K562 (cell line): Measurements from ENCODE around the gene INTS2. TPM values are rescaled to one million over a fixed set of nuclear protein-coding genes. Genes with fewer than 3 reads are reported as not detected.

Experiments
- ADNP ChIP-seq: fragments of 200-800 bp; sonication (Bioruptor generic); IDR thresholded peaks from 2 replicates; pipeline ENCODE4 v1.6.1; 2016; ENCODE audit warnings: missing genetic modification characterization, missing compliant biosample characterization
- BHLHE40 ChIP-seq: IDR thresholded peaks from 2 replicates; pipeline ENCODE4 v1.6.1; 2011; ENCODE audit warnings: low read length, improper control_type of control experiment
- BRCA1 ChIP-seq, 2 experiments: fragments of 450-650 bp in 1 of 2; sonication (generic) in 1 of 2; formaldehyde crosslinking in 1 of 2; IDR thresholded peaks; 2 replicates each; pipeline versions ENCODE4 v1.5.0 to v1.6.1; 2017 to 2020; ENCODE audit warnings: mild to moderate bottlenecking in 1 of 2, missing genetic modification reagents in 1 of 2
- CHD1 ChIP-seq: fragments of 200-600 bp; sonication (generic); IDR thresholded peaks from one replicate; pipeline ENCODE4 v1.6.1; 2012; ENCODE audit warnings: mild to moderate bottlenecking, moderate library complexity, low read length, inconsistent platforms
- GATA2 ChIP-seq: sonication (generic); formaldehyde crosslinking; IDR thresholded peaks from 2 replicates; pipeline ENCODE4 v1.4.0; 2020; ENCODE audit warnings: mild to moderate bottlenecking, missing genetic modification reagents
- IRF9 ChIP-seq: fragments of 450-650 bp; IDR thresholded peaks from 2 replicates; pipeline ENCODE4 v1.6.1; 2016; ENCODE audit warnings: missing biosample characterization, missing genetic modification characterization
- KLF13 ChIP-seq: fragments of 450-650 bp; IDR thresholded peaks from 2 replicates; pipeline ENCODE4 v1.6.1; 2016; ENCODE audit warnings: missing genetic modification characterization, low read depth, mild to moderate bottlenecking, missing compliant biosample characterization, moderate library complexity, borderline replicate concordance
- MAFF ChIP-seq: IDR thresholded peaks from 2 replicates; pipeline ENCODE4 v1.6.1; 2012; ENCODE audit warnings: low read length, improper control_type of control experiment
- MEF2A ChIP-seq: IDR thresholded peaks from 2 replicates; pipeline ENCODE4 v1.6.1; 2011; ENCODE audit warnings: low read depth, mild to moderate bottlenecking, low read length, moderate library complexity; ENCODE audit not compliant: control insufficient read depth
- MEIS2 ChIP-seq: fragments of 450-650 bp; IDR thresholded peaks from 2 replicates; pipeline ENCODE4 v1.6.1; 2014; ENCODE audit warnings: mild to moderate bottlenecking; ENCODE audit not compliant: partially characterized antibody
- PCBP2 ChIP-seq: fragments of 200-400 bp; formaldehyde crosslinking; IDR thresholded peaks from 2 replicates; pipeline ENCODE4 v1.6.1; 2018; ENCODE audit warnings: low read length, low read depth, mild to moderate bottlenecking, moderate library complexity; ENCODE audit not compliant: poor library complexity, severe bottlenecking
- PPARD ChIP-seq: fragments of 250-450 bp; sonication (Bioruptor Pico); IDR thresholded peaks from 2 replicates; pipeline ENCODE4 v1.8.0; 2022; ENCODE audit warnings: inconsistent platforms, mild to moderate bottlenecking, moderate library complexity
- SMARCA5 ChIP-seq: fragments of 450-650 bp; IDR thresholded peaks from 2 replicates; pipeline ENCODE4 v1.6.1; 2016
- STAT5A ChIP-seq: IDR thresholded peaks from 2 replicates; pipeline ENCODE4 v1.6.1; 2012; ENCODE audit warnings: low read length, inconsistent platforms, borderline replicate concordance
- TCFL5 ChIP-seq: fragments of 250-450 bp; sonication (Bioruptor Pico); conservative IDR thresholded peaks from 2 replicates; pipeline ENCODE4 v1.6.1; 2021; ENCODE audit warnings: mild to moderate bottlenecking, moderate library complexity, matching md5 sums
- THAP7 ChIP-seq: fragments of 250-450 bp; sonication (Bioruptor Pico); IDR thresholded peaks from 2 replicates; pipeline ENCODE4 v1.5.0; 2021
- USF1 ChIP-seq: sonication (generic); formaldehyde crosslinking; IDR thresholded peaks from 2 replicates; pipeline ENCODE4 v1.9.0; 2022; ENCODE audit warnings: mild to moderate bottlenecking, missing genetic modification reagents
- ZBTB7A ChIP-seq: IDR thresholded peaks from 2 replicates; pipeline ENCODE4 v1.6.1; 2011; ENCODE audit warnings: low read depth, mild to moderate bottlenecking, low read length, moderate library complexity, borderline replicate concordance; ENCODE audit not compliant: control insufficient read depth
- ZNF165 ChIP-seq: fragments of 250-450 bp; sonication (Bioruptor Pico); IDR thresholded peaks from 2 replicates; pipeline ENCODE4 v1.4.0; 2020; ENCODE audit warnings: borderline replicate concordance
- ZNF398 ChIP-seq: fragments of 250-450 bp; sonication (Bioruptor Pico); IDR thresholded peaks from 2 replicates; pipeline ENCODE4 v1.8.0; 2021; ENCODE audit warnings: moderate library complexity, mild to moderate bottlenecking, inconsistent platforms
- ZNF449 ChIP-seq: fragments of 250-450 bp; sonication (Bioruptor Pico); IDR thresholded peaks from 2 replicates; pipeline ENCODE4 v1.8.0; 2022; ENCODE audit warnings: moderate library complexity, mild to moderate bottlenecking, inconsistent platforms
- ZNF584 ChIP-seq: fragments of 200-800 bp; sonication (Bioruptor generic); IDR thresholded peaks from 2 replicates; pipeline ENCODE4 v1.6.1; 2016; ENCODE audit warnings: low read depth, mild to moderate bottlenecking, missing genetic modification characterization, missing compliant biosample characterization
- polyA plus RNA-seq, 8 experiments: library from polyadenylated mRNA; depleted of rRNA in 4 of 8; stranded (reverse) in 5 of 8; unstranded in 3 of 8; fragments of >200 nt; fragmentation: Nextera tagmentation in 2 of 8; fragmentation: Illumina TruSeq in 1 of 8; extraction: Ambion mirVana in 2 of 8; extraction: Trizol in 1 of 8; gene quantifications; 2 replicates each; pipeline versions ENCODE4 v1.2.1 to v1.2.3, GENCODE V29; 2011 to 2014; ENCODE audit warnings: inconsistent platforms in 1 of 8, missing spikeins in 1 of 8
- total RNA-seq, 7 experiments: library from RNA; depleted of rRNA in 6 of 7; stranded (reverse); fragments of >200 nt in 6 of 7; fragmentation: Illumina TruSeq in 2 of 7; extraction: Trizol in 2 of 7; gene quantifications; 2 replicates each; pipeline versions ENCODE4 v1.2.1 to v1.2.3, GENCODE V29; 2011 to 2021; ENCODE audit warnings: low replicate concordance in 1 of 7

INTS2 gene
- total and polyA plus RNA-seq, 9 of the 15 experiments (the other 6 are each of a cell fraction or from before 2014, with no cell fraction given), result 4.8 to 24.7 (median 12.8) TPM

GRCh38 chr17:61862975-61863800, 64.6 kb downstream of the INTS2 start, which contains the start of gene BRIP1 (continued):
- TF ChIP-seq ADNP (tag), result no peak
- no peak for TF ChIP-seq THAP7 (CRISPR knock-in tag)
- peak; percentile 4 for TF ChIP-seq MEIS2
- no peak; the same call in 1 of the 2 replicates for TF ChIP-seq BHLHE40
- no peak for TF ChIP-seq ZNF398 (CRISPR knock-in tag)
- no peak for TF ChIP-seq KLF13 (tag)
- TF ChIP-seq SMARCA5, result no peak
- no peak for TF ChIP-seq ZNF584 (CRISPR knock-in tag)
- no peak for TF ChIP-seq ZNF449 (CRISPR knock-in tag)
- no peak for TF ChIP-seq GATA2 (CRISPR knock-in tag)
- TF ChIP-seq IRF9 (tag), result no peak
- TF ChIP-seq MEF2A, result no peak
- no peak for TF ChIP-seq PPARD
- peak; percentile 65 for TF ChIP-seq CHD1
- TF ChIP-seq PCBP2, result no peak
- TF ChIP-seq ZNF165 (CRISPR knock-in tag), result no peak
- peak; percentile 95 for TF ChIP-seq ZBTB7A
- no peak for TF ChIP-seq STAT5A
- no peak for TF ChIP-seq TCFL5
- no peak for TF ChIP-seq MAFF
- no peak for TF ChIP-seq BRCA1 (IDR thresholded peaks at IDR 0.05)
- TF ChIP-seq BRCA1 (CRISPR knock-in tag; IDR thresholded peaks at IDR 0.05), result no peak
- TF ChIP-seq USF1, result no peak
